GM03348 (cell line): Measurements from ENCODE around the gene PSMG2.
"Not testable (repeated sequence)": the region's sequence is repeated elsewhere in the genome, so short reads cannot be mapped to it uniquely, and the experiment has no call there.

Experiments
- DNase-seq: peaks from one replicate; pipeline ENCODE4 v3.0.0; 2012; ENCODE audit warnings: low spot score

The PSMG2 gene

GRCh38 chr18:12722731-12723130 is 19.9 kb downstream of the PSMG2 start:
- no peak for DNase-seq

GRCh38 chr18:12726331-12726730 is 23.5 kb downstream of the PSMG2 start:
- no peak for DNase-seq

GRCh38 chr18:12726774-12727550 is 24.1 kb downstream of the PSMG2 start:
- peak; percentile 80 for DNase-seq

GRCh38 chr18:12737243-12737902 is 34.5 kb downstream of the PSMG2 start:
- no peak for DNase-seq

GRCh38 chr18:12741351-12741750 is 38.5 kb downstream of the PSMG2 start:
- no peak for DNase-seq

- DNase-seq = peak; percentile 48
Measured at GRCh38 chr18:12742453-12742852, 39.6 kb downstream of the PSMG2 start.

- peak; percentile 79 for DNase-seq
Measured at GRCh38 chr18:12744103-12744502, 41.3 kb downstream of the PSMG2 start.

- peak; percentile 45 for DNase-seq
Measured at GRCh38 chr18:12745095-12745795, 42.4 kb downstream of the PSMG2 start.

GRCh38 chr18:12747530-12748315 is 44.9 kb downstream of the PSMG2 start:
- DNase-seq = peak; percentile 30

GRCh38 chr18:12748671-12749070 is 45.8 kb downstream of the PSMG2 start:
- DNase-seq = peak; percentile 36

GRCh38 chr18:12749121-12749520 is 46.3 kb downstream of the PSMG2 start:
- no peak for DNase-seq

- no peak for DNase-seq
Measured at GRCh38 chr18:12750076-12750714, 47.4 kb downstream of the PSMG2 start.

GRCh38 chr18:12750715-12751502 is 48.1 kb downstream of the PSMG2 start:
- no peak for DNase-seq

GRCh38 chr18:12751503-12751884 is 48.7 kb downstream of the PSMG2 start:
- DNase-seq = no peak

GRCh38 chr18:12751891-12752290 is 49.0 kb downstream of the PSMG2 start:
- no peak for DNase-seq

GRCh38 chr18:12754511-12754910 is 51.7 kb downstream of the PSMG2 start:
- no peak for DNase-seq

- DNase-seq = not testable (repeated sequence)
Measured at GRCh38 chr18:12755606-12756005, 52.8 kb downstream of the PSMG2 start.

- not testable (repeated sequence) for DNase-seq
Measured at GRCh38 chr18:12756619-12757239, 53.9 kb downstream of the PSMG2 start.

GRCh38 chr18:12758566-12758965 is 55.7 kb downstream of the PSMG2 start:
- DNase-seq = not testable (repeated sequence)

- DNase-seq = no peak
Measured at GRCh38 chr18:12765126-12765525, 62.3 kb downstream of the PSMG2 start.
